Caco-2 (cell line): ENCODE measurements around the gene PSMD1. TPM values are rescaled to one million over a fixed set of nuclear protein-coding genes. Genes with fewer than 3 reads are reported as not detected.

Experiments
- BruUV-seq: library from RNA; stranded (reverse); fragments of 400-500 nt; replicated peaks from 2 replicates; lab custom pipeline; 2021; lab: Mats Ljungman, UMichigan
- CTCF ChIA-PET: fragments of 300-600 bp; sonication (Branson Sonifier 250); formaldehyde crosslinking; loops from one replicate; lab custom pipeline; 2022; ENCODE audit warnings: antibody characterized with exemption; lab: Charles Lee
- POLR2A ChIA-PET: fragments of 300-600 bp; sonication (Branson Sonifier 250); formaldehyde crosslinking; loops from one replicate; lab custom pipeline; 2022; ENCODE audit warnings: antibody characterized with exemption; lab: Charles Lee
- DNase-seq, 2 experiments: peaks; one replicate each; pipeline versions ENCODE4 v3.0.0 to v3.0.0-alpha.2; 2020 to 2022
- H3K27me3 ChIP-seq: replicated peaks from 2 replicates; pipeline ENCODE4 v1.6.0; 2011; ENCODE audit warnings: low read length; ENCODE audit not compliant: control insufficient read depth, insufficient read depth
- H3K36me3 ChIP-seq: 2 replicates; pipeline ENCODE4 v1.5.1; 2011; ENCODE audit warnings: low read length; ENCODE audit not compliant: control insufficient read depth, insufficient read depth
- H3K4me1 ChIP-seq: fragments of 250-450 bp; sonication (Bioruptor Pico); 2 replicates; pipeline ENCODE4 v1.5.1; 2020; ENCODE audit warnings: mild to moderate bottlenecking
- H3K4me3 ChIP-seq: 2 replicates; pipeline ENCODE4 v1.5.1; 2011; ENCODE audit warnings: low read depth, mild to moderate bottlenecking, control low read depth, low read length
- H3K9me3 ChIP-seq: fragments of 250-450 bp; sonication (Bioruptor Pico); 2 replicates; pipeline ENCODE4 v1.5.1; 2020; ENCODE audit warnings: mild to moderate bottlenecking, moderate library complexity
- H3K27ac Mint-ChIP-seq: one replicate; pipeline ENCODE4 v1.8.0; 2022; ENCODE audit warnings: mixed read lengths; ENCODE audit not compliant: unreplicated experiment
- H3K27me3 Mint-ChIP-seq: one replicate; pipeline ENCODE4 v1.8.0; 2022; ENCODE audit warnings: mixed read lengths; ENCODE audit not compliant: insufficient read depth, unreplicated experiment
- H3K36me3 Mint-ChIP-seq: one replicate; pipeline ENCODE4 v1.8.0; 2022; ENCODE audit warnings: mild to moderate bottlenecking, mixed read lengths; ENCODE audit not compliant: insufficient read depth, unreplicated experiment
- H3K4me1 Mint-ChIP-seq: one replicate; pipeline ENCODE4 v1.8.0; 2022; ENCODE audit warnings: low read depth, mixed read lengths; ENCODE audit not compliant: unreplicated experiment
- H3K4me3 Mint-ChIP-seq: one replicate; pipeline ENCODE4 v1.8.0; 2022; ENCODE audit warnings: mild to moderate bottlenecking, moderate library complexity, mixed read lengths; ENCODE audit not compliant: unreplicated experiment
- H3K9me3 Mint-ChIP-seq: one replicate; pipeline ENCODE4 v1.8.0; 2022; ENCODE audit warnings: mixed read lengths; ENCODE audit not compliant: unreplicated experiment
- CTCF ChIP-seq, 2 experiments: fragments of 200-600 bp in 1 of 2; IDR thresholded peaks; 1 replicate in 1 of 2; 2 replicates in 1 of 2; pipeline versions ENCODE4 v1.5.1 to v1.8.0; 2011 to 2022; ENCODE audit warnings: antibody characterized with exemption in 1 of 2, control low read depth in 1 of 2, inconsistent platforms in 1 of 2, low read depth in 1 of 2, low read length in 1 of 2, mild to moderate bottlenecking in 1 of 2, moderate library complexity in 1 of 2; ENCODE audit not compliant: insufficient read depth in 1 of 2, severe bottlenecking in 1 of 2, unreplicated experiment in 1 of 2
- intact Hi-C: fragments of 100-400 bp; cut with micrococcal nuclease; formaldehyde crosslinking; loops from one replicate; pipeline ENCODE4 v1.10.0; 2022; ENCODE audit not compliant: unreplicated experiment
- total RNA-seq: library from RNA; stranded (reverse); gene quantifications from 2 replicates; pipeline ENCODE4 v1.2.3, GENCODE V29; 2022

Gene PSMD1
- total RNA-seq, 1 experiment from 2014 or later = 126 TPM

- H3K27me3 Mint-ChIP-seq = no peaks in the 10 kb centered on the region
- ChIA-PET CTCF (interaction anchor here (0.6 kb wide), 1 partner anchor 217 kb away, joined by 3 read pairs; no protein-coding TSS in a partner anchor), POLR2A (no interaction called here)
- H3K36me3 Mint-ChIP-seq = peaks cover 41% of the 10 kb centered on the region
- intact Hi-C loops = loop anchor here (2.0 kb wide), 2 partner anchors 55 to 151 kb away; no protein-coding TSS in a partner anchor
- H3K27ac Mint-ChIP-seq = peak overlapping the region; percentile 73
- H3K36me3 ChIP-seq = no peaks in the 10 kb centered on the region
- no peaks in the 10 kb centered on the region for H3K9me3 ChIP-seq
- no peak overlapping the region for H3K4me3 Mint-ChIP-seq
- no peaks in the 10 kb centered on the region for H3K9me3 Mint-ChIP-seq
- BruUV-seq = no TSS peak
- H3K4me1 Mint-ChIP-seq = peaks cover 5% of the 10 kb centered on the region
- no peak overlapping the region for H3K4me3 ChIP-seq
- TF ChIP-seq CTCF (IDR thresholded peaks at IDR 0.05; ENCODE audit: insufficient read depth in 1 of 2, low read depth in 1 of 2, low read length in 1 of 2, severe bottlenecking in 1 of 2, unreplicated experiment in 1 of 2) = no peak
- peaks cover 39% of the 10 kb centered on the region for H3K4me1 ChIP-seq
- no peak for DNase-seq
- H3K27me3 ChIP-seq = no peaks in the 10 kb centered on the region
Observed at GRCh38 chr2:231053846-231054245, 2.8 kb upstream of the PSMD1 start.

GRCh38 chr2:231057590-231057989, 923 bp downstream of the PSMD1 start:
- intact Hi-C loops = no loop called here
- H3K4me1 ChIP-seq = peaks cover 9% of the 10 kb centered on the region
- H3K27me3 ChIP-seq = no peaks in the 10 kb centered on the region
- H3K27me3 Mint-ChIP-seq = no peaks in the 10 kb centered on the region
- peak overlapping the region; percentile 99 for H3K27ac Mint-ChIP-seq
- no peak for DNase-seq
- peak overlapping the region; percentile 93 for H3K4me3 Mint-ChIP-seq
- H3K36me3 ChIP-seq = no peaks in the 10 kb centered on the region; the same call in 1 of the 2 replicates
- peak overlapping the region; percentile 92 for H3K4me3 ChIP-seq
- CTCF ChIA-PET = interaction anchor here (1.2 kb wide), 1 partner anchor 70 kb away, joined by 6 read pairs; no protein-coding TSS in a partner anchor
- no TSS peak for BruUV-seq
- H3K9me3 ChIP-seq = no peaks in the 10 kb centered on the region
- no peaks in the 10 kb centered on the region for H3K9me3 Mint-ChIP-seq
- H3K4me1 Mint-ChIP-seq = peaks cover 12% of the 10 kb centered on the region
- TF ChIP-seq CTCF (IDR thresholded peaks at IDR 0.05; ENCODE audit: insufficient read depth in 1 of 2, low read depth in 1 of 2, low read length in 1 of 2, severe bottlenecking in 1 of 2, unreplicated experiment in 1 of 2) = no peak
- POLR2A ChIA-PET = no interaction called here
- H3K36me3 Mint-ChIP-seq = peaks cover 36% of the 10 kb centered on the region

GRCh38 chr2:231058761-231059550, 2.3 kb downstream of the PSMD1 start:
- intact Hi-C loops = no loop called here
- no peak overlapping the region for H3K4me3 ChIP-seq
- no TSS peak for BruUV-seq

More at GRCh38 chr2:231058761-231059550, 2.3 kb downstream of the PSMD1 start:
- no peaks in the 10 kb centered on the region for H3K27me3 ChIP-seq
- no peaks in the 10 kb centered on the region; the same call in 1 of the 2 replicates for H3K36me3 ChIP-seq
- H3K9me3 ChIP-seq = no peaks in the 10 kb centered on the region
- Mint-ChIP-seq H3K36me3 (peaks cover 36% of the 10 kb centered on the region), H3K4me3 (peak overlapping the region; percentile 93), H3K4me1 (peaks cover 12% of the 10 kb centered on the region), H3K27me3 (no peaks in the 10 kb centered on the region), H3K27ac (no peak overlapping the region), H3K9me3 (no peaks in the 10 kb centered on the region)
- TF ChIP-seq CTCF (IDR thresholded peaks at IDR 0.05; ENCODE audit: insufficient read depth in 1 of 2, low read depth in 1 of 2, low read length in 1 of 2, severe bottlenecking in 1 of 2, unreplicated experiment in 1 of 2) = no peak
- peaks cover 9% of the 10 kb centered on the region for H3K4me1 ChIP-seq
- DNase-seq = no peak
- POLR2A ChIA-PET = interaction anchor here (0.6 to 0.7 kb wide), 2 partner anchors 8 to 52 kb away, joined by 3 to 5 read pairs; no protein-coding TSS in a partner anchor
- CTCF ChIA-PET = interaction anchor here (1.4 kb wide), 1 partner anchor 9 kb away, joined by 3 read pairs; no protein-coding TSS in a partner anchor
